LNCaP clone FGC (cell line): ENCODE measurements around the gene CLEC3B.

Experiments
- DNase-seq: peaks from one replicate; pipeline ENCODE4 v3.0.0-alpha.2; 2011; ENCODE audit warnings: low read depth
- H3K4me3 ChIP-seq: 2 replicates; pipeline ENCODE4 v1.5.1; 2011; ENCODE audit warnings: mild to moderate bottlenecking, low read depth, low read length, control low read depth
- TF ChIP-seq, protein P1 (sequence below): IDR thresholded peaks from 2 replicates; pipeline ENCODE4 v1.5.1; 2012; ENCODE audit warnings: mild to moderate bottlenecking; ENCODE audit not compliant: control insufficient read depth, insufficient read depth; ENCODE audit errors: extremely low read depth

CLEC3B gene

DNA sequence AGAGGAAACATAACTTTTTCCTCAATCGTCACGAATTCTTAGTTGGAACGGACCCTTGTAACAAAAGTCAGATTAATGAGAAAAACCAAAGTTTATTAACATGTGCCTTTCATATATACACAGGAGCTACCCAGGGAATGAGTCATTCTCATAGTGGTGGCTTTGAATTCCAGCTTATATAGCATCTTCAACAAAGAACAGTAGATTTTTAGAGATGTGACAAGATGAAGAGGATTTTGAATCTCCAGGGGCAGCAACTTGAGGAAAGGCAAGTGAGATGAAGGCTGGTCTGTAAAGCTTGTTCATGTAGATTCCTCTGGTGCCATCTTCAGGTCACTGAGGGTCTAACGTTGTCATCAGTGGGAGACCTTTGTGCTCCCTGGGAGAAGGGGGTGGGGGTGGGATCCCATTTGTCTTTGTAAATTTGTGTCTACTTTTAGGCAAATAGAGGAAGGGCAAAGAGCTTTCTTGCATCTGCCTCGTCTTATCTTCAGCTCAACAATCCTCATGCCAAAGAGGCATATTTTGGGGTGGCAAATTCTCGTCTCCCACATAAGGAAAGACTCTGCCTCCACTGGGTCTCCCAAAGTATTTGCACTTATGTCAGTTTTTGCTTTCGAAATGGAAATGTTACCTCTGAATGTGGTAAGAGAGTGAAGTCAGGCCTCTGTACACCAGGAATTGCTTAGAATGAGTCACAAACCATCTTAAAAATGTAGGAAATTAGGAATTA, 29.5 kb downstream of the CLEC3B start:
- no peak overlapping the region for H3K4me3 ChIP-seq
- TF ChIP-seq, protein P1, sequence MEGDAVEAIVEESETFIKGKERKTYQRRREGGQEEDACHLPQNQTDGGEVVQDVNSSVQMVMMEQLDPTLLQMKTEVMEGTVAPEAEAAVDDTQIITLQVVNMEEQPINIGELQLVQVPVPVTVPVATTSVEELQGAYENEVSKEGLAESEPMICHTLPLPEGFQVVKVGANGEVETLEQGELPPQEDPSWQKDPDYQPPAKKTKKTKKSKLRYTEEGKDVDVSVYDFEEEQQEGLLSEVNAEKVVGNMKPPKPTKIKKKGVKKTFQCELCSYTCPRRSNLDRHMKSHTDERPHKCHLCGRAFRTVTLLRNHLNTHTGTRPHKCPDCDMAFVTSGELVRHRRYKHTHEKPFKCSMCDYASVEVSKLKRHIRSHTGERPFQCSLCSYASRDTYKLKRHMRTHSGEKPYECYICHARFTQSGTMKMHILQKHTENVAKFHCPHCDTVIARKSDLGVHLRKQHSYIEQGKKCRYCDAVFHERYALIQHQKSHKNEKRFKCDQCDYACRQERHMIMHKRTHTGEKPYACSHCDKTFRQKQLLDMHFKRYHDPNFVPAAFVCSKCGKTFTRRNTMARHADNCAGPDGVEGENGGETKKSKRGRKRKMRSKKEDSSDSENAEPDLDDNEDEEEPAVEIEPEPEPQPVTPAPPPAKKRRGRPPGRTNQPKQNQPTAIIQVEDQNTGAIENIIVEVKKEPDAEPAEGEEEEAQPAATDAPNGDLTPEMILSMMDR = no peak
- no peak for DNase-seq

- no peak overlapping the region for H3K4me3 ChIP-seq
- TF ChIP-seq, protein P1 = no peak
- peak; percentile 41 for DNase-seq
These were observed 30.7 kb downstream of the CLEC3B start for GRCh38 chr3:45056608-45057301.

GRCh38 chr3:45057557-45057956, 31.5 kb downstream of the CLEC3B start:
- TF ChIP-seq, protein P1 = no peak
- no peak overlapping the region for H3K4me3 ChIP-seq
- DNase-seq = no peak

DNA sequence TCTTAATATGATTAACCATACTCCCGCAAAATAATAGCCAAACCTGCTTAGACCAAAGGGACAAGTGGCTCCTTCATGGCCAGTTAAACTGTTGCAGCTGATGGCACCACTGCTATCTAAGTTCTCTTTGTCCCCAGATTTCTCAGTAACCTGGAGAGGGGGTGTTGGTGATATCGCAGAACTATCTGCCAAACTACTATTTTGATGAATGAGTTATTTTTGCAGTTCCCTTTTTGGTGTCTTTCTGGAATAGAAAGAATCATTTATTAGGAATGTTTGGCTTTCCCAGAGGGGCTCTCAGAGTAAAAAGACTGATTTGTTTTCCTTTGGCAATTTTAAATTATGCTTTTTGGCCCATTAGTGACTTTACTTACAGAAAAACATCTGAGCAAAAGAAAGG, 33.0 kb downstream of the CLEC3B start:
- no peak overlapping the region for H3K4me3 ChIP-seq
- DNase-seq = no peak
- TF ChIP-seq, protein P1 = no peak

DNA sequence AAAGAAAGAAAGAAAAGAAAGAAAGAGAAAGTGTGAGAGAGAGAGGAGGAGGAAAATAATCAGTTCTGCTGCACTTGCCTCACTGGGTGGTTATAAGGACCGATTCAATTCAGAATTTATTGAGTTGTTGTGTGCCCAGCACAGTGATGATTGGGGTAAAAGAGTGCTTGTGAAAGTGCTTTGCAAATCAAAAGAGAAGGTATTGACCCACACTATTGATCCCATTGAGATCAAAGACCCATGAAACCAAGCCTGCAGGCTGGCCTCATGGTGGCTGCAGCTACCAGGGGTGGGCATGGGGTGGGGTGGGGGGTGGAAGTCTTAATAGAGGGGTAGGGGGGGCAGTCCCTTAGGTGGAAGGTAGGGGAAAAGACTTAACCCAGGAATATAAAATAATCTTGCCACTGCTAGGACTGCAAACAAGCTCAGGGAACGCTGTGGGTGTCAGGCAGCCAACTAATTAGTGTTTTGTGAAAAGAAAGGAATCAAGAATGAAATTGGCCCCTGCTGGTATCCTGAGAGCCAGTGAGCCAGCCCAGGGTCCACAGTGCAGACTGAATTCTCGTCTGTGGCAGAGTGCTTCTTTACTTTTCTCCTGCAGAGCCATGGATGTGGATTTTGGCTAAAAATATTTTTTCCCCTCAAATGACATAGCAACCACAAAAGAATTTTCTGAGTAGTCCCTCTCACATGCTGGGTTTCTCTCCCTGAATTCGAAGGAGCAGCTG, 34.2 kb downstream of the CLEC3B start:
- no peak for DNase-seq
- TF ChIP-seq, protein P1 = no peak
- no peak overlapping the region for H3K4me3 ChIP-seq

DNA sequence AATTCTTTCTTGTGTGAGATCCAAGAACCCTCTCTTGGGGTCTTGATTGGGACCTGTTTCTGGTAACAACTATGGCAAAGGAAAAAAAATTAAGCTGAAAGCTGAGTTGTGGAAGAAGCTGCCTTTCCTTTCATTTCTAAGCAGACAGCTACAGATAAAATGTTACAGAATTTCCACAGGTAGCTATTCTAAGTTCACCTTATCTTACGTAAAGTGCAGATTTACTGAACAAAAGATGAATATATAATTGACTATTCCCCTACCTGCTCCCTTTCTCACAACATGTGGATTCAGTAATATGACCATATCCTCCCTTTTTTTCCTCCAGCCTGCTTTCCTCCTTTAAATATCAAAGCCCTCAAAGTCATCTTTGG, 36.6 kb downstream of the CLEC3B start:
- no peak for DNase-seq

More for the DNA sequence above, 36.6 kb downstream of the CLEC3B start:
- TF ChIP-seq, protein P1 = no peak
- no peak overlapping the region for H3K4me3 ChIP-seq
